ENCODE data around the gene PRDX3. TPM values are rescaled to one million over a fixed set of nuclear protein-coding genes. Genes with fewer than 3 reads are reported as not detected.

The PRDX3 gene
- 214 and 241 TPM in 2 replicates for total RNA-seq

DNA sequence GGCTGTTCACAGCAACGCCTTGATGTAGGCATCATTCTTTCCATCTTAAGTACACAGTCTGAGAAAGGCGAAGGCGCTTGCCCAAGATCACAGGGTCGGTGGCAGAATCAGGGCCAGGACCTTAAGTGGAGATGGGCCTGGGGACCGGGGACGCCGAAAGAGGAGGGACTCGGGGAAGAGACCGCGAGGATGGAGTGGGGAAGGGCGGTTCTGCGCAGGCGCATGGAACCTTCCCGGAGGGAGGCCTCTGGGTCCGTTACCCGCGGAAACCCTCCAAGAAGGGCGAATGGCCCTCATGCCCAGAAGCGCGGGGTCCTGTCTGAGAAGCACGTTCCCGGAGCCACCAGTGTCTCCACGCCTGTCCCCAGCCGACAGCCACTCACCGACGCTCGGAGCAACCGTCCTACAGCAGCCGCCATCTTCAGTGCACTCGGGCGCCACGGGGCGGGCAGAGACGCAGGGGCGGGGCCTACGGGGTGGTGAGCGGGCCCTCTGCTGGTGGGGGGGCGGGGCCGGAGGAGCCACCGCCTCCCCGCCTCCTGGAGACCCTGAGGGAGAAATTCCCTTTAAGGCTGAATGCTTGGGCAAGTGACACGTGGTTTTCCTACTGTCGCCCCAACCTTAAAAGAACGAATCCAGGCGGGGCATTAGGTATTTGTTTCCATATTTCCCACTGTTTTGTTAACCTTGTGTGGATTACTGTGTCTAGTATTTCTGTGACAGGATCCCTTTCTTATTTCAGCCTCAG, at the start of gene PRDX3:
Gene PRDX3 (minus strand): TSS at position 441 of the 748 bp plus-strand sequence. CDS start 22 bp downstream, at position 419.

DNA sequence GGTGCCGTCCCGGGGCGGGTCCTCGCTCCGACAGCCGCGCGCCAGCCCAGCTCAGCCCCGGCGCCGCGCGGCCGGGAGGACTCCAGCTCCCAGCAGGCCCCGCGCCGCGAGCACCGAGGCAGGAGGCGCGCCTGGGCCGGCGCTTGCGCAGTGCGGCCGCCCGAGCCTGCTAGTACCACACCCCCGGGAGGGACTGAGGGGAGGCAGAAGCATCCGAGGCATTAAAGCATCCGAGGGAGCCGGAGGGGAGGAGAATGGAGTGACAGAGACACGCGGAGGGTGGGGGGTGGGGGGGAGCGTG, 28.7 kb upstream of the PRDX3 start, which contains the start of gene GRK5:
Gene GRK5 (plus strand): TSS at position 206 of the 301 bp plus-strand sequence. CDS start 347 bp downstream, outside the sequence.

DNA sequence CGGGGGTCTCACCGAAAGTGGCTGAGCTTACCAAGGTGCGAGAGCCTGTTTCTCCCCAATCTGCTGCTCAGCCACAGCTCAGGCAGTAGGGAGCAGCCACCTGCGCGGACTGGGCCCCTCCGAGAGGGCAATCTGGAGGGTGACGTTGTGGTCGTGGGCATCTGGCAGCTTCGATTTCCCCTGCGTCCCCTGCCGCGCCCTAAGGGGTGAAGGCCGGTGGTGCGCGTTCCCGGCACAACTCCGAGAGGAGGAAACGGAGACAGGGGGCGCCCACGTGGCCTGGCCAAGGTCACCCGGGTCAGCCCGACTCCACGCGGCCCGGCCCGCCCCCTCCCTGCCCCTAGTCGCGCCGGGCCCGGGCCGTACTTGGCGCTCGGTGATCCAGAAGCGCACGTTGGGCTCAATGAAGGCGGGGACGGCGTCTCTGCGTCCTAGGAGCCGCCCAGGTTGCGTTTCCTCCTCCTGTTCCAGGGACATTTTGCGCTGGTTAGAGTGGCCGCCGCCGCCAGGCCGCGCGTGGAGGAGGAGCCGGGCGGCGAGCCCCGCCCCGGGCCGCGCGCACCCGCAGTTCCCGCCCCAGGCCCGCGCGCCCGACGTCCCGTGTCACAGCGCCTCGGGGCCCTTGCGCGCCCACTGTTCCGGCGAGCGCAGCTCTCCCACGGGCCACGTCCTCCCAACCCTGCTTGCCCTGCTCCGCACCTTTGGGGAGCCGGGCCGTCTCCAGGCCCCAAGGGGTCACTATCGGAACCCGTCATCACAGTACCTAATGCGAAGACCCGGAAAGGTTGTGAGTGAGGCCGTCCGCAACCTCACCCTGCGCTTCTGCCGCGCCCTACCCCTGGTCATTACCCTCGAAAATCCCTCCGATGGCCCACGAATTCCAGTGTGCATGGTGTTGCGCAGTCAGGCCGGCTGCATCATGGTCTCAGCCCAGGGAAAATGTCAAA, 13.2 kb downstream of the PRDX3 start, which contains the start of gene SFXN4:
Gene SFXN4 (minus strand): TSS at position 544 of the 947 bp plus-strand sequence. CDS start 67 bp downstream, at position 477.

Other genes with a start within 250 kb of the PRDX3 start
- 0.61 and 2.3 TPM in 2 replicates for gene NANOS1, start 149.1 kb downstream of the PRDX3 start, total RNA-seq
- 114 and 117 TPM in 2 replicates for gene EIF3A, start 98.0 kb downstream of the PRDX3 start, total RNA-seq
- gene DENND10, start 74.7 kb downstream of the PRDX3 start, total RNA-seq: 53.8 and 54.6 TPM in 2 replicates
- 18.8 and 19.5 TPM in 2 replicates for gene SFXN4, start 13.1 kb downstream of the PRDX3 start, total RNA-seq
- gene GRK5, start 28.8 kb upstream of the PRDX3 start, total RNA-seq: 22.1 and 26.3 TPM in 2 replicates